HUES6 (cell line): ENCODE results near the gene HLA-DMA.

ENCODE experiments used
- H3K27ac ChIP-seq: 2 replicates; pipeline ENCODE4 v1.7.0; 2013; ENCODE audit warnings: low read depth, mild to moderate bottlenecking, low read length, inconsistent platforms
- H3K27me3 ChIP-seq: 2 replicates; pipeline ENCODE4 v1.6.1; 2013; ENCODE audit warnings: low read length; ENCODE audit not compliant: control insufficient read depth, insufficient read depth
- H3K36me3 ChIP-seq: 2 replicates; pipeline ENCODE4 v1.6.1; 2013; ENCODE audit warnings: low read length; ENCODE audit not compliant: control insufficient read depth, insufficient read depth
- H3K4me1 ChIP-seq: 2 replicates; pipeline ENCODE4 v1.6.1; 2013; ENCODE audit warnings: low read length; ENCODE audit not compliant: control insufficient read depth, insufficient read depth
- H3K4me3 ChIP-seq: 2 replicates; pipeline ENCODE4 v1.5.1; 2013; ENCODE audit warnings: low read depth, low read length
- H3K9ac ChIP-seq: one replicate; pipeline ENCODE4 v1.6.1; 2013; ENCODE audit warnings: mild to moderate bottlenecking, low read length
- H3K9me3 ChIP-seq: 2 replicates; pipeline ENCODE4 v1.6.1; 2013; ENCODE audit warnings: low read depth, low read length; ENCODE audit not compliant: control insufficient read depth, insufficient read depth

HLA-DMA gene

GRCh38 chr6:32938494-32938893, 14.4 kb downstream of the HLA-DMA start:
- H3K9ac ChIP-seq: no peak overlapping the region
- H3K27me3 ChIP-seq: peaks cover 34% of the 10 kb centered on the region
- H3K36me3 ChIP-seq: no peaks in the 10 kb centered on the region
- no peaks in the 10 kb centered on the region for H3K9me3 ChIP-seq
- no peak overlapping the region for H3K4me3 ChIP-seq
- H3K27ac ChIP-seq: no peak overlapping the region
- peaks cover 4% of the 10 kb centered on the region; the same call in 1 of the 2 replicates for H3K4me1 ChIP-seq

DNA sequence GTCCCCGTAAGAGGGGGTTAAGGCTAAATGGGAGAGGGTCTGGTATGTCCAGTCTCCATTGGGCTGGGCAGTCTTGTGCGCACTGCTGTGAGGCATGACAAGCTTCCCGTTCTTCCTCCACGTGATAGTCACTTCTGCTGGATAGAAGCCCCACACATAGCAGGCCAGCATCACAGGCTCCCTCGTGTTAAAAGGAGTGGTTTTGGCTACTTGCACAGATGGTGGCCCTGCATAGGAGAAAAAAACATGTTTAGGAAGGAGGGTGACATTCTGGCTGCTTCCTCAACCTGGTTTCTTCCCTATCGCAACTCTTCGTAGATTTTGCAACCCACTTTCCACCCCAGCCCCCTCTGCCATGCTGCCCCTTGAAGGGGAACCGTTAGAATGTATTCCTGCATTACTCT, 15.7 kb downstream of the HLA-DMA start:
- peaks cover 34% of the 10 kb centered on the region for H3K27me3 ChIP-seq
- H3K4me1 ChIP-seq: peaks cover 4% of the 10 kb centered on the region; the same call in 1 of the 2 replicates
- no peaks in the 10 kb centered on the region for H3K9me3 ChIP-seq
- no peak overlapping the region for H3K4me3 ChIP-seq
- H3K9ac ChIP-seq: no peak overlapping the region
- no peaks in the 10 kb centered on the region for H3K36me3 ChIP-seq
- H3K27ac ChIP-seq: no peak overlapping the region

- Histone ChIP-seq H3K4me1 (peaks cover 4% of the 10 kb centered on the region; the same call in 1 of the 2 replicates), H3K27ac (no peak overlapping the region), H3K4me3 (no peak overlapping the region), H3K36me3 (no peaks in the 10 kb centered on the region), H3K9me3 (no peaks in the 10 kb centered on the region), H3K9ac (no peak overlapping the region), H3K27me3 (peaks cover 34% of the 10 kb centered on the region)
Observed at GRCh38 chr6:32936239-32937152, 16.4 kb downstream of the HLA-DMA start.

GRCh38 chr6:32935551-32936238, 17.2 kb downstream of the HLA-DMA start:
- Histone ChIP-seq H3K9me3 (no peaks in the 10 kb centered on the region), H3K27ac (no peak overlapping the region), H3K9ac (no peak overlapping the region), H3K4me3 (no peak overlapping the region), H3K4me1 (no peaks in the 10 kb centered on the region), H3K36me3 (no peaks in the 10 kb centered on the region), H3K27me3 (peaks cover 39% of the 10 kb centered on the region)

DNA sequence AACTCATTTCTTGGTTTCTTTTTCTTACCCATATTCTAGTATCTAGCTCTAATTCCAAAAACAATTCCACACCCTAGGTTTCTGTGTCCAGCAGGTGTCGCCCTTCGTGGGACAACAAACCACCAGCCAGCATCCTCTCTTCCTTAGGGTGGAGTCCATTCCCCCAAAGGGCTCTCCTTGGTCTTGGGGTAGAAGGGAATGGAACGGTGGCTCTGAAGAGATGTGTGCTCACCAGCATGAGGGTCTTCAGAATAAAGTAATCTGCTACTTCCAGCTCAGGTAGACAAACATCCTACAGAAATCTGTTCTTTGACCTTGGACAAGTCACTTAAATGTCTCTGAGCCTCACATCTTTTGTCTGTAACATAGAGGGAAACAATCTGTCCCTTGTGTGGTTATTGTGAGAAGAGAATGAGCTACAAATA, 19.2 kb downstream of the HLA-DMA start:
- Histone ChIP-seq H3K9me3 (no peaks in the 10 kb centered on the region), H3K4me3 (no peak overlapping the region), H3K36me3 (no peaks in the 10 kb centered on the region), H3K9ac (no peak overlapping the region), H3K27ac (no peak overlapping the region), H3K27me3 (peaks cover 39% of the 10 kb centered on the region), H3K4me1 (no peaks in the 10 kb centered on the region)

DNA sequence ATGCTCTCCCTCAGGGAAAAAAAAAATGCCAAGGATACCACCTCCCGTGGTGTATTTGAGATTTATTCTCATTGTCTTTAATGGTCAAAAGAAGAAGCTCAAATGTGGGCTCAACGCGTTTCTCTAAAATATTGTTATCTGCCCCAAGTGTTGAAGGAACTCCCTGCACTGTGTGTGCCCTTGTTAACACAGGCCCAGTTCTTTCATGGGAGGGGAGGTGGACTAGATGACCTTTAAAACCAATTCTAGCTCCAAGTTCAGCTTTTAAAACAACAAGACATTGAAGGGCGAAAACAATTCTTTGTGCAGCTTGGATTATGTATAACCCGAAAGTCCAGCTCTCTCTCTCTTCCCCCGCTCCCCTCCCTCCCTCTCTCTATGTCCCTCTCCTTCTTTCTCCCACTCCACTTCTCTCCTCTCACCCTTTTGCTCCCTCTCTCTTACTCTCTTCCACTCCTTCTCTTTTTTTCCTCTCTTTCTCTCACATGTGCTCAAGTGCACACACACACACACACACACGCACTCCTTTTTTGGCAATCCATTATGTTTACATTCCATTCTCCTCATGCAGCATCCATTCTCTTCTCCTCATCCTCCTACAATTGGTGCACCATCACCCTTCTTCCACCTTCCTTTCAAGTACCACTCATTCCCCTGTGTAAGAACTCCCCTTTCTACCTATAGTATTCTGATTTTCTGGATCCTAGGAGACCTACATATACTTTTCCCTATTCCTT, 20.6 kb downstream of the HLA-DMA start:
- Histone ChIP-seq H3K4me1 (no peaks in the 10 kb centered on the region), H3K27ac (no peak overlapping the region)

DNA sequence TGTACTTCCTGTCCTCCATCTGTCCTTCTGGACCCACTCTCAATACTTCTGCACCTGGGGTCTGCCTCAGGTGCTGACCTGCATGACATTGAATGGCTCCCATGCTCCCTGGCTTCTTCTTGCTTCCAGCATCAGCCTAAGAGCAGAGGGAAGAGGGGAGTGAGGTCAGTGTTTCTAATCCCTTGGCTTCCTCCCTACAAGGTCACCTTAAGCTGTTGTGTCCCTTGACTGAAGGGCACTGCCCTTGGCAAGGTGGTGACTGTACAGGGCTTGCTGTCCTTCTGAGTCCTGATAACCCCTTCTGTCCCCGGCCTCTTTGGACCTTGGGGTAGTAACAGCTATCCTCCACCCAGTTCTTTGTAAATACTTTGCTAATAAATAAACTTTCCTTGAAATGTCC, 21.7 kb downstream of the HLA-DMA start:
- no peak overlapping the region for H3K9ac ChIP-seq
- H3K36me3 ChIP-seq: no peaks in the 10 kb centered on the region
- H3K9me3 ChIP-seq: no peaks in the 10 kb centered on the region
- H3K4me3 ChIP-seq: no peak overlapping the region
- no peaks in the 10 kb centered on the region for H3K4me1 ChIP-seq
- H3K27me3 ChIP-seq: peaks cover 23% of the 10 kb centered on the region; the same call in 1 of the 2 replicates
- H3K27ac ChIP-seq: no peak overlapping the region

More for the DNA sequence above, 20.6 kb downstream of the HLA-DMA start:
- Histone ChIP-seq H3K9ac (no peak overlapping the region), H3K36me3 (no peaks in the 10 kb centered on the region), H3K4me3 (no peak overlapping the region), H3K9me3 (no peaks in the 10 kb centered on the region), H3K27me3 (peaks cover 30% of the 10 kb centered on the region)

DNA sequence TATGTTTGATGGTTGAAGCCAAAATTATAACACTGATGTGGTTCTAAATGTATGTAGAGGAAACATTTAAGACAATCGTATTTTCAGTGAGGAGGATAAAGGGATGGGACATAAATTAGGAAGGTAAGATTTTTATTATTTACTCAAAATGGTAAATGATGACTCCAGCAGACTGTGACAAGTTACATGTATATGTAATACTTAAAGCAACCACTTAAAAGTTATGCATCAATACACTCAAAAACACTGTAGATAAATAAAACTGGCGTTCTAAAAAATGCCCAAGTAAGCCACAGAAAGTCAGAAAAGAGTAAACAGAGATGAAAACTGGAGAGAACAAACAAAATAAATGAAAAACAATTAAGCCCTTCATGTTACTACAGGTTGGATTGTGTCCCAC, 30.8 kb downstream of the HLA-DMA start:
- Histone ChIP-seq H3K9me3 (no peaks in the 10 kb centered on the region), H3K36me3 (no peaks in the 10 kb centered on the region), H3K27ac (no peak overlapping the region), H3K4me1 (no peaks in the 10 kb centered on the region), H3K9ac (no peak overlapping the region), H3K4me3 (no peak overlapping the region), H3K27me3 (peaks cover 6% of the 10 kb centered on the region; the same call in 1 of the 2 replicates)

GRCh38 chr6:32920715-32921114, 32.2 kb downstream of the HLA-DMA start:
- Histone ChIP-seq H3K36me3 (no peaks in the 10 kb centered on the region), H3K27me3 (peaks cover 6% of the 10 kb centered on the region; the same call in 1 of the 2 replicates), H3K4me3 (no peak overlapping the region), H3K9ac (no peak overlapping the region), H3K9me3 (no peaks in the 10 kb centered on the region), H3K4me1 (no peaks in the 10 kb centered on the region), H3K27ac (no peak overlapping the region)

- H3K9me3 ChIP-seq: no peaks in the 10 kb centered on the region
Observed at GRCh38 chr6:32912951-32913350, 39.9 kb downstream of the HLA-DMA start.

More at GRCh38 chr6:32912951-32913350, 39.9 kb downstream of the HLA-DMA start:
- peaks cover 13% of the 10 kb centered on the region; the same call in 1 of the 2 replicates for H3K27me3 ChIP-seq
- H3K4me1 ChIP-seq: no peaks in the 10 kb centered on the region
- no peak overlapping the region for H3K9ac ChIP-seq
- H3K36me3 ChIP-seq: no peaks in the 10 kb centered on the region
- no peak overlapping the region for H3K27ac ChIP-seq
- H3K4me3 ChIP-seq: no peak overlapping the region
